ENCODE data around the gene ACTL10. TPM values are rescaled to one million over a fixed set of nuclear protein-coding genes. Genes with fewer than 3 reads are reported as not detected.
"Not testable (repeated sequence)": the region's sequence is repeated elsewhere in the genome, so short reads cannot be mapped to it uniquely, and the experiment has no call there.

Gene ACTL10
- polyA plus RNA-seq, 6 donors from 2014 or later = 1.2 to 4.8 (median 3.7) TPM; not detected in 1

- Mint-ChIP-seq H3K9me3 (no peaks in the 10 kb centered on the region), H3K4me1 (no peaks in the 10 kb centered on the region), H3K36me3 (peaks cover 20 to 39% of the 10 kb centered on the region in 2 donors), H3K4me3 (no peak overlapping the region), H3K27ac (no peak overlapping the region), H3K27me3 (no peaks in the 10 kb centered on the region)
- ATAC-seq (ENCODE audit: low read depth in 2 of 2) (no peak), DNase-seq (no peak)
These were observed 26.5 kb upstream of the ACTL10 start for GRCh38 chr20:33640287-33640686.

DNA sequence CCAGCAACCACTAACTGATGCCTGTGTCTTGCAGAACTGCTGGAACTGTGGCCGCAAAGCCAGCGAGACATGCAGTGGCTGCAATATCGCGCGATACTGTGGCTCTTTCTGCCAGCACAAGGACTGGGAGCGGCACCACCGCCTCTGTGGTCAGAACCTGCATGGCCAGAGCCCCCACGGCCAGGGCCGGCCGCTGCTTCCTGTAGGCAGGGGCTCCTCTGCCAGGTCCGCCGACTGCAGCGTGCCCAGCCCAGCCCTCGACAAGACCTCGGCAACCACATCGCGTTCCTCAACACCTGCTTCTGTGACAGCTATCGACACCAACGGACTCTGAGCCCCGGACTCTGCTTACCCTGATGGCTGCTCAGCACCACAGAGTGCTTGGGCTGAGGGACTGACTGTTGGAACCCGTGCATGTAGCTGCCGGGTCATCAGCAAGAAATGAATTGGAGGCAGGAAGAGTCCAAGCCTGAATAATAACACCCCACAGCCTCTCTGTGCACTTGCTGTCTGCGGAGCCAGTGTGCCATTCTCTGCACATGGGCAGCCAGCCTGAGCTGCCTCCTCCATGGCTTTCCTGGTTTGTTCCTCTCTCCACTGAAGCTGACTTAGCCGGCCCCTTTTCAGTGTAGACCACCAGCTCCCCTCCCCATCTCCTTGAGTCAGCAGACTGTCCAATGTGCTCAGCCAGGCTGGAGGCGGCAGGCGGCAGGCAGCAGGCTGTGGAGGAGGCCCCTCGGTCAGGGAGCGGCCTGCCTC lies 22.3 kb upstream of the ACTL10 start:
- DNase-seq (no peak), ATAC-seq (ENCODE audit: low read depth in 2 of 2) (no peak)
- Mint-ChIP-seq H3K27me3 (no peaks in the 10 kb centered on the region), H3K4me1 (no peaks in the 10 kb centered on the region), H3K27ac (peak overlapping the region in 1 of 6 donors; percentile 67), H3K9me3 (no peaks in the 10 kb centered on the region), H3K36me3 (peaks cover 13 to 31% of the 10 kb centered on the region in 2 donors), H3K4me3 (no peak overlapping the region)

GRCh38 chr20:33645072-33645358 lies 21.7 kb upstream of the ACTL10 start:
- H3K4me1 Mint-ChIP-seq = no peaks in the 10 kb centered on the region
- ATAC-seq (ENCODE audit: low read depth in 2 of 2) (no peak), DNase-seq (no peak)
- peak overlapping the region in 2 of 6 donors; percentile 15 to 67 for H3K27ac Mint-ChIP-seq
- no peaks in the 10 kb centered on the region for H3K9me3 Mint-ChIP-seq
- no peak overlapping the region for H3K4me3 Mint-ChIP-seq
- H3K27me3 Mint-ChIP-seq = no peaks in the 10 kb centered on the region
- peaks cover 8 to 27% of the 10 kb centered on the region in 2 donors for H3K36me3 Mint-ChIP-seq

- peaks cover 4 to 23% of the 10 kb centered on the region in 2 donors for H3K36me3 Mint-ChIP-seq
- no peaks in the 10 kb centered on the region for H3K4me1 Mint-ChIP-seq
- H3K27me3 Mint-ChIP-seq = no peaks in the 10 kb centered on the region
- no peaks in the 10 kb centered on the region for H3K9me3 Mint-ChIP-seq
- ATAC-seq (ENCODE audit: low read depth in 2 of 2) = no peak
- no peak for DNase-seq
- H3K4me3 Mint-ChIP-seq = no peak overlapping the region
- peak overlapping the region in 1 of 6 donors; percentile 84 for H3K27ac Mint-ChIP-seq
These were observed 21.3 kb upstream of the ACTL10 start for GRCh38 chr20:33645396-33645795.

- no peaks in the 10 kb centered on the region for H3K4me1 Mint-ChIP-seq
- no peak for DNase-seq
- H3K4me3 Mint-ChIP-seq = no peak overlapping the region
- peak overlapping the region in 1 of 6 donors; percentile 65 for H3K27ac Mint-ChIP-seq
- no peak for ATAC-seq (ENCODE audit: low read depth in 2 of 2)
- peaks cover 0 to 20% of the 10 kb centered on the region in 2 donors for H3K36me3 Mint-ChIP-seq
- H3K27me3 Mint-ChIP-seq = no peaks in the 10 kb centered on the region
- H3K9me3 Mint-ChIP-seq = no peaks in the 10 kb centered on the region
These were observed 20.6 kb upstream of the ACTL10 start for GRCh38 chr20:33646191-33646590.

GRCh38 chr20:33646959-33647602 lies 19.7 kb upstream of the ACTL10 start:
- not testable (repeated sequence) for H3K27me3 Mint-ChIP-seq; ATAC-seq (ENCODE audit: low read depth in 2 of 2); H3K4me1 Mint-ChIP-seq; H3K27ac Mint-ChIP-seq; H3K4me3 Mint-ChIP-seq; H3K9me3 Mint-ChIP-seq; DNase-seq
- H3K36me3 Mint-ChIP-seq = peaks cover 0 to 20% of the 10 kb centered on the region in 2 donors

GRCh38 chr20:33647603-33648395 lies 18.9 kb upstream of the ACTL10 start:
- H3K9me3 Mint-ChIP-seq = no peaks in the 10 kb centered on the region
- no peaks in the 10 kb centered on the region for H3K27me3 Mint-ChIP-seq
- peak overlapping the region in 3 of 6 donors; percentile 34 to 73 (median 51) for H3K27ac Mint-ChIP-seq
- no peak for DNase-seq
- H3K4me1 Mint-ChIP-seq = no peaks in the 10 kb centered on the region
- ATAC-seq (ENCODE audit: low read depth in 2 of 2) = no peak
- peaks cover 0 to 20% of the 10 kb centered on the region in 2 donors for H3K36me3 Mint-ChIP-seq
- no peak overlapping the region for H3K4me3 Mint-ChIP-seq

GRCh38 chr20:33648396-33649004 lies 18.2 kb upstream of the ACTL10 start:
- no peak for DNase-seq
- H3K36me3 Mint-ChIP-seq = peaks cover 0 to 20% of the 10 kb centered on the region in 2 donors
- peaks cover 0 to 7% (median 6%) of the 10 kb centered on the region in 3 donors for H3K4me1 Mint-ChIP-seq
- no peak for ATAC-seq (ENCODE audit: low read depth in 2 of 2)
- no peaks in the 10 kb centered on the region for H3K27me3 Mint-ChIP-seq
- H3K4me3 Mint-ChIP-seq = no peak overlapping the region
- peak overlapping the region in 1 of 6 donors; percentile 34 for H3K27ac Mint-ChIP-seq
- no peaks in the 10 kb centered on the region for H3K9me3 Mint-ChIP-seq

- no peaks in the 10 kb centered on the region for H3K9me3 Mint-ChIP-seq
- peaks cover 0 to 20% of the 10 kb centered on the region in 2 donors for H3K36me3 Mint-ChIP-seq
- peak overlapping the region in 2 of 6 donors; percentile 53 to 69 for H3K27ac Mint-ChIP-seq
- H3K27me3 Mint-ChIP-seq = no peaks in the 10 kb centered on the region
- ATAC-seq (ENCODE audit: low read depth in 2 of 2) (no peak), DNase-seq (no peak)
- H3K4me3 Mint-ChIP-seq = no peak overlapping the region
- H3K4me1 Mint-ChIP-seq = peaks cover 0 to 8% (median 6%) of the 10 kb centered on the region in 3 donors
These were observed 17.5 kb upstream of the ACTL10 start for GRCh38 chr20:33649201-33649681.

DNA sequence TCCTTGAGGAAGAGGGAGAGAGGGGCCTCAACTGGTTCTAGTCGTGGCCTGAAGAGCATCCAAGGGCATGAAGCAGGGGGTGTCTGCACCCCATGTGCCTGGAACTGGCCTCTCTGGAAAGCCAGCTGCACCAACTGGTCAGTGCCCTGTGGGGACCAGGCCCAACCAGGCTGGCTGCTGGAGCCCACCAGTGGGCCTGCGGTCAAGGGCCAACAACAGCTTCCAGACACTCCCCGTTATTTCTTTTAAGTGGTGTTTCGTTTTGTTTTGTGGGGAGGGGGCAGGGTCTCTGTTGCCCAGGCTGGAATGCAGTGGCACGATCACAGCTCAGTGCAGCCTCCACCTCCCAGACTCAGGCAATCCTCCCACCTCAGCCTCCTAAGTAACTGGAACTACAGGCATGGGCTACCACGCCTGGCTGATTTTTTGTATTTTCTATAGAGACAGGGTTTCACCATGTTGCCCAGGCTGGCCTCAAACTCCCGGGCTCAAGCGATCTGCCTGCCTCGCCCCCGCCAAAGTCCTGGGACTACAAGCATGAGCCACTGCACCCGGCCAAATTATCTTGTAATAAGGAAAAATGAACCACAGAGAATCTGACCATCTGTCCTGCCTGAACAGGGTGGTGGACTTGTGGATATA lies 16.5 kb upstream of the ACTL10 start:
- Mint-ChIP-seq H3K27me3 (no peaks in the 10 kb centered on the region), H3K4me1 (peaks cover 0 to 8% (median 6%) of the 10 kb centered on the region in 3 donors), H3K36me3 (peaks cover 0 to 13% of the 10 kb centered on the region in 2 donors), H3K27ac (no peak overlapping the region), H3K9me3 (no peaks in the 10 kb centered on the region), H3K4me3 (no peak overlapping the region)
- no peak for DNase-seq
- no peak for ATAC-seq (ENCODE audit: low read depth in 2 of 2)

GRCh38 chr20:33650753-33651561 lies 15.8 kb upstream of the ACTL10 start:
- no peaks in the 10 kb centered on the region for H3K27me3 Mint-ChIP-seq
- H3K4me1 Mint-ChIP-seq = peaks cover 0 to 8% (median 6%) of the 10 kb centered on the region in 3 donors
- H3K4me3 Mint-ChIP-seq = no peak overlapping the region

GRCh38 chr20:33651562-33652048 lies 15.1 kb upstream of the ACTL10 start:
- H3K9me3 Mint-ChIP-seq = no peaks in the 10 kb centered on the region
- ATAC-seq (ENCODE audit: low read depth in 2 of 2) (no peak), DNase-seq (no peak)
- H3K36me3 Mint-ChIP-seq = no peaks in the 10 kb centered on the region
- no peak overlapping the region for H3K4me3 Mint-ChIP-seq
- H3K4me1 Mint-ChIP-seq = peaks cover 0 to 8% (median 6%) of the 10 kb centered on the region in 3 donors
- H3K27me3 Mint-ChIP-seq = no peaks in the 10 kb centered on the region
- peak overlapping the region in 2 of 6 donors; percentile 7 to 14 for H3K27ac Mint-ChIP-seq

More at GRCh38 chr20:33650753-33651561, 15.8 kb upstream of the ACTL10 start:
- no peak for ATAC-seq (ENCODE audit: low read depth in 2 of 2)
- Mint-ChIP-seq H3K9me3 (no peaks in the 10 kb centered on the region), H3K36me3 (peaks cover 0 to 6% of the 10 kb centered on the region in 2 donors), H3K27ac (peak overlapping the region in 1 of 6 donors; percentile 7)
- DNase-seq = no peak

Data from naive B cell (primary cell).